Spleen (tissue), 11 donors: Measurements from ENCODE around the gene IL3RA. TPM values are rescaled to one million over a fixed set of nuclear protein-coding genes. Genes with fewer than 3 reads are reported as not detected.
"Not testable (repeated sequence)": the region's sequence is repeated elsewhere in the genome, so short reads cannot be mapped to it uniquely, and the experiment has no call there.

ENCODE experiments used
- DNase-seq: peaks from one replicate; pipeline ENCODE4 v3.0.0-alpha.2; 2020
- H3K27ac ChIP-seq, 8 donors: fragments of 200-600 bp; sonication (generic) in 7 of 8; 1 replicate in 4 of 8; 2 replicates in 4 of 8; pipeline versions ENCODE4 v1.5.0 to v1.8.0; 2016 to 2021; ENCODE audit warnings: inconsistent platforms in 4 of 8, mild to moderate bottlenecking in 4 of 8, moderate library complexity in 1 of 8
- H3K27me3 ChIP-seq, 7 donors: fragments of 200-600 bp; sonication (generic) in 6 of 7; replicated peaks in 1 of 7; 1 replicate in 4 of 7; 2 replicates in 3 of 7; pipeline versions ENCODE4 v1.5.0 to v1.8.0; 2016 to 2021; ENCODE audit warnings: inconsistent platforms in 3 of 7, mild to moderate bottlenecking in 1 of 7
- H3K36me3 ChIP-seq, 6 donors: fragments of 200-600 bp; sonication (generic) in 5 of 6; 1 replicate in 4 of 6; 2 replicates in 2 of 6; pipeline versions ENCODE4 v1.5.0 to v1.8.0; 2016 to 2021; ENCODE audit warnings: inconsistent platforms in 2 of 6
- H3K4me1 ChIP-seq, 6 donors: fragments of 200-600 bp; sonication (generic) in 5 of 6; 1 replicate in 3 of 6; 2 replicates in 3 of 6; pipeline versions ENCODE4 v1.5.0 to v1.8.0; 2016 to 2021; ENCODE audit warnings: inconsistent platforms in 3 of 6
- H3K4me3 ChIP-seq, 8 donors: fragments of 200-600 bp; sonication (generic) in 7 of 8; 1 replicate in 4 of 8; 2 replicates in 4 of 8; pipeline versions ENCODE4 v1.5.0 to v1.8.0; 2016 to 2021; ENCODE audit warnings: inconsistent platforms in 4 of 8, mild to moderate bottlenecking in 4 of 8, moderate library complexity in 2 of 8
- H3K9me3 ChIP-seq, 8 donors: fragments of 200-600 bp; sonication (generic) in 7 of 8; 1 replicate in 4 of 8; 2 replicates in 4 of 8; pipeline versions ENCODE4 v1.5.0 to v1.8.0; 2016 to 2021; ENCODE audit warnings: inconsistent platforms in 4 of 8
- POLR2A ChIP-seq, 3 donors: fragments of 450-650 bp; IDR thresholded peaks; one replicate each; pipeline ENCODE4 v1.5.1; 2017; ENCODE audit warnings: antibody characterized with exemption in 3 of 3, mild to moderate bottlenecking in 1 of 3
- POLR2AphosphoS5 ChIP-seq, 3 donors: sonication (generic); formaldehyde crosslinking; IDR thresholded peaks; one replicate each; pipeline ENCODE4 v1.5.1; 2017; ENCODE audit warnings: antibody characterized with exemption in 3 of 3
- WGBS, 5 donors: extraction: QIAGEN DNeasy Blood & Tissue Kit in 3 of 5; methylation state at CpG; one replicate each; pipeline versions ENCODE4 v1.1.5 to v1.1.7; 2013 to 2018; 5-methylcytosine and 5-hydroxymethylcytosine counted together
- intact Hi-C: fragments of 100-400 bp; cut with DNase I; formaldehyde crosslinking; loops from one replicate; pipeline ENCODE4 v1.15.0; 2023; ENCODE audit warnings: low total_unique reads
- polyA plus RNA-seq, 3 donors: library from polyadenylated mRNA; stranded (reverse); fragments of 200-250 nt; gene quantifications; one replicate each; pipeline ENCODE4 v1.2.1, GENCODE V29; 2013
- total RNA-seq, 7 donors: library from RNA; depleted of rRNA in 3 of 7; stranded (reverse); fragments of >200 nt in 3 of 7; fragmentation: NEBNext Ultra II Directional in 4 of 7; extraction: Animal tissue kit (Norgen Biotek cat#: 25700) in 4 of 7; gene quantifications; one replicate each; pipeline versions ENCODE4 v1.1.0 to v1.2.1, GENCODE V29; 2016 to 2021
- TF ChIP-seq, protein P1 (sequence below), 11 experiments: fragments of 200-600 bp in 7 of 11; fragments of 450-650 bp in 4 of 11; sonication (generic) in 4 of 11; IDR thresholded peaks in 8 of 11; conservative IDR thresholded peaks in 3 of 11; 1 replicate in 7 of 11; 2 replicates in 4 of 11; pipeline versions ENCODE4 v1.4.0 to v1.8.0; 2016 to 2021; ENCODE audit warnings: antibody characterized with exemption in 11 of 11, inconsistent platforms in 4 of 11, mild to moderate bottlenecking in 1 of 11
- donor health status: healthy with polysubstance abuse.
- donor health status: DM: no; HTN: no; CAD: no; lungs with moderate emphysema.
- donor health status: DM: no; HTN: no; CAD: no.
- donor health status: Bipolar disorder and iron deficiency.
- donor health status: healthy.
- donor health status: DM: no; HTN: no; CAD: no.
- donor health status: DM: yes; HTN: yes; CAD: no.

The IL3RA gene
- total and polyA plus RNA-seq, 10 donors: 2.4 to 11.2 (median 7.0) TPM

DNA sequence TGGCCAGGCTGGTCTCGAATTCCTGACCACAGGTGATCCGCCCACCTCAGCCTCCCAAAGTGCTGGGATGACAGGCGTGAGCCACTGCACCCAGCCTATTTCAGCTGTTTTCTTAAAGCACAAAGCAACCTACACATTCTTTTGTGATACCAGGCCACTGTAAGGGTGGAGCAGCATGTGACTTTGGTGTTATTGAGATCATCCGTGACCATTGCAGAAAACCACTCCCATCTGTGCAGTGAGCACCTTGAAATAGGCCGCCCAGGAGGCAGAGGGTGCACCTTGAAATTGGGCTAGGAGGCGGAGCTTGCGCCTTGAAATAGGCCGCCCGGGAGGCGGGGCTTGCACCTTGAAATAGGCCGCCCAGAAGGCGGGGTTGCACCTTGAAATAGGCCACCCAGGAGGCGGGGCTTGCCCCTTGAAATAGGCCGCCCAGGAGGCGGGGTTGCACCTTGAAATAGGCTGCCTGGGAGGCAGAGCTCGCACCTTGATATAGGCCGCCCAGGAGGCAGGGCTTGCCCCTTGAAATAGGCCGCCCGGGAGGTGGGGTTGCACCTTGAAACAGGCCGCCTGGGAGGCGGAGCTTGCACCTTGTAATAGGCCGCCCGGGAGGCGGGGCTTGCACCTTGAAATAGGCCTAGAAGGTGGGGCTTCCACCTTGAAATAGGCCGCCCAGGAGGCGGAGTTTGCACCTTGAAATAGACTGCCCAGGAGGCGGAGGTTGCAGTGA lies 64.3 kb downstream of the IL3RA start:
- H3K9me3 ChIP-seq: no peaks in the 10 kb centered on the region
- peak; percentile 52 for DNase-seq
- intact Hi-C loops: no loop called here
- TF ChIP-seq, protein P1, sequence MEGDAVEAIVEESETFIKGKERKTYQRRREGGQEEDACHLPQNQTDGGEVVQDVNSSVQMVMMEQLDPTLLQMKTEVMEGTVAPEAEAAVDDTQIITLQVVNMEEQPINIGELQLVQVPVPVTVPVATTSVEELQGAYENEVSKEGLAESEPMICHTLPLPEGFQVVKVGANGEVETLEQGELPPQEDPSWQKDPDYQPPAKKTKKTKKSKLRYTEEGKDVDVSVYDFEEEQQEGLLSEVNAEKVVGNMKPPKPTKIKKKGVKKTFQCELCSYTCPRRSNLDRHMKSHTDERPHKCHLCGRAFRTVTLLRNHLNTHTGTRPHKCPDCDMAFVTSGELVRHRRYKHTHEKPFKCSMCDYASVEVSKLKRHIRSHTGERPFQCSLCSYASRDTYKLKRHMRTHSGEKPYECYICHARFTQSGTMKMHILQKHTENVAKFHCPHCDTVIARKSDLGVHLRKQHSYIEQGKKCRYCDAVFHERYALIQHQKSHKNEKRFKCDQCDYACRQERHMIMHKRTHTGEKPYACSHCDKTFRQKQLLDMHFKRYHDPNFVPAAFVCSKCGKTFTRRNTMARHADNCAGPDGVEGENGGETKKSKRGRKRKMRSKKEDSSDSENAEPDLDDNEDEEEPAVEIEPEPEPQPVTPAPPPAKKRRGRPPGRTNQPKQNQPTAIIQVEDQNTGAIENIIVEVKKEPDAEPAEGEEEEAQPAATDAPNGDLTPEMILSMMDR (IDR thresholded peaks at IDR 0.05 in 8 of 11, conservative IDR thresholded peaks at IDR 0.05 in 3 of 11): no peak
- peak in 1 of 3 donors; percentile 6 for TF ChIP-seq POLR2AphosphoS5 (IDR thresholded peaks at IDR 0.05)
- H3K27me3 ChIP-seq: no peaks in the 10 kb centered on the region
- H3K27ac ChIP-seq: no peak overlapping the region
- 85 to 90% (median 86%) methylated on average over 24 to 27 of the region's 27 CpGs for whole genome bisulfite sequencing, 5 donors
- H3K4me1 ChIP-seq: no peaks in the 10 kb centered on the region
- H3K36me3 ChIP-seq: peaks cover 0 to 98% (median 37%) of the 10 kb centered on the region in 6 donors
- H3K4me3 ChIP-seq: no peak overlapping the region

DNA sequence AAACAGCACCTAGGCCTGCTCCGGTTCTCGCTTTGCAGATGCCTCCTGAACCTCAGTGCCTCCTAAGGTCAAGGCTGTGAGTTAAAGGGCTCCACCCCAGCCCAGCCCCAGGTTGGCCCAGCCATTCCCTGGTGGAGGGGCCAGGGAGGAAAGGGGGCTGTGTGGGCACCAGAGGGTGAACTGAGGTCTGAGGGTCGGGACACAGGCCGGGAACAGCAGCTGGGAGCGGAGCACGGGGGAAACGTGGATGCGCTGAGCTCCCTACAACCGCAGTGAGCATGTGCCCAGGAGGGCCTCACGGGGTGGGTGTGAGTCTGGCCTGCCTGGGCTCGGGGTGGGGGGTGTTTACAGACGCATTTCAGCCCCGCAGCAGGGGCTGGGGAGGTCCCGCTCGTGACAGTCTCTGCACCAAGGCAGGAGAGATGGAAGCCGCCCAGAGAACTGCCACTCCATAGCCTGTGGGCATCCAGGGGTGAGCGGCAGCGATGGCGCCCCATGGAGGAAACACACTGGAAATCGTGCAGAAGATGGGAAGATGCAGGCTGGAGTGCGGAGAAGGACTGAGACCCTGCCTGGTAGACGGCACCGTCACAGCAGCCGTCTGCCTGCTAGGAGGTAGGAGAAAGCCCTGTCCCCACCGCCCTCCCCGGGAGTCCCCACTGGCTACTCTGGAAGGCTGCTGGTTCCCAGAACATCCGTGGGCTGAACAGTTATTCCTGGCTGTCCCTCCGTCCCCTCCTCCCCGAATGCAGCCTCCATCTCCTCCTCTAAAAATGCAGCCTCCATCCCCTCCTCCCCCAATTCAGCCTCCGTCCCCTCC lies 65.2 kb downstream of the IL3RA start:
- no peaks in the 10 kb centered on the region for H3K4me1 ChIP-seq
- WGBS, 5 donors: 93 to 95% (median 94%) methylated on average over 29 to 30 of the region's 30 CpGs
- TF ChIP-seq, protein P1 (IDR thresholded peaks at IDR 0.05 in 8 of 11, conservative IDR thresholded peaks at IDR 0.05 in 3 of 11): no peak
- peak in 2 of 3 donors; percentile 17 to 48 for TF ChIP-seq POLR2AphosphoS5 (IDR thresholded peaks at IDR 0.05)
- no peak for TF ChIP-seq POLR2A (IDR thresholded peaks at IDR 0.05)
- no peaks in the 10 kb centered on the region for H3K9me3 ChIP-seq
- H3K27me3 ChIP-seq: no peaks in the 10 kb centered on the region
- peaks cover 0 to 98% (median 43%) of the 10 kb centered on the region in 6 donors for H3K36me3 ChIP-seq
- peak; percentile 67 for DNase-seq
- intact Hi-C loops: no loop called here
- H3K4me3 ChIP-seq: no peak overlapping the region
- no peak overlapping the region for H3K27ac ChIP-seq

DNA sequence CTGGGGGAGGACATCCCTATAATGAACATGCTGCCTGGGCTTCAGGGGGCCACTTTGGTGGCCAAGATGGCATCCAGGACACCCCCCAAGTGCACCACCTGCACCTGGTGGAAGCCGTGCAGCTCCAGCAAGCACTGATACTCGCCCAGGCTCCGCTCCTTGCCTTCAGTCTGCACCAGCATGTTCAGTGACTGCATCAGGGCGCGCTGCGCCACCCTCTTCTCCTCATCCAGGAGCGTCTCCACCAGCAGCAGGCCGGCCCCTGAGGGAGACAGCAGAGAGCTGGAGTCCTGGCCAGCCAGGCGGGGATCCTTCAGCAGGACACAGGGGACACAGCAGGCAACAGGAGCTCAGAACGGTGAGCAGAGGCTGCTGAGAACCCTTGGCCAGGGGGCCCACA lies 66.6 kb downstream of the IL3RA start:
- 97 to 99% (median 98%) methylated on average over 10 of the region's 10 CpGs for WGBS, 5 donors
- DNase-seq: peak; percentile 66
- TF ChIP-seq POLR2AphosphoS5 (IDR thresholded peaks at IDR 0.05) (peak in 1 of 3 donors; percentile 50), POLR2A (IDR thresholded peaks at IDR 0.05) (no peak)
- TF ChIP-seq, protein P1 (IDR thresholded peaks at IDR 0.05 in 8 of 11, conservative IDR thresholded peaks at IDR 0.05 in 3 of 11): no peak
- Histone ChIP-seq H3K36me3 (peaks cover 0 to 96% (median 54%) of the 10 kb centered on the region in 6 donors), H3K27ac (no peak overlapping the region), H3K4me3 (no peak overlapping the region), H3K9me3 (no peaks in the 10 kb centered on the region), H3K27me3 (no peaks in the 10 kb centered on the region), H3K4me1 (no peaks in the 10 kb centered on the region)
- intact Hi-C loops: no loop called here

DNA sequence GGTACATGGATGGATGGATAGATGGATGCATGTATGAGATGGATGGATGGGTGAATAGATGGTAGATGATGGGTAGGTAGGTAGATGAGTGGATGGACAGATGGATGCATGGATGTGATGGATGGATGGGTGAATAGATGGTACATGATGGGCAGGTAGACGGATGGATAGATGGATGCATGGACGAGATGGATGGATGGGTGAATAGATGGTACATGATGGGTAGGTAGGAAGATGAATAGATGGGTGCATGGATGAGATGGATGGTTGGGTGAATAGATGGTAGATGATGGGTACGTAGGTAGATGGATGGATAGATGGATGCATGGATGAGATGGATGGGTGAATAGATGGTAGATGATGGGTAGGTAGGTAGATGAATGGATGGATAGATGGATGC lies 67.3 kb downstream of the IL3RA start:
- H3K27ac ChIP-seq, H3K4me1 ChIP-seq, H3K4me3 ChIP-seq, H3K27me3 ChIP-seq, H3K9me3 ChIP-seq, DNase-seq, intact Hi-C loops: not testable (repeated sequence)
- WGBS, 5 donors: 91 to 100% (median 98%) methylated on average over 3 of the region's 3 CpGs
- peaks cover 0 to 90% (median 54%) of the 10 kb centered on the region in 6 donors for H3K36me3 ChIP-seq

DNA sequence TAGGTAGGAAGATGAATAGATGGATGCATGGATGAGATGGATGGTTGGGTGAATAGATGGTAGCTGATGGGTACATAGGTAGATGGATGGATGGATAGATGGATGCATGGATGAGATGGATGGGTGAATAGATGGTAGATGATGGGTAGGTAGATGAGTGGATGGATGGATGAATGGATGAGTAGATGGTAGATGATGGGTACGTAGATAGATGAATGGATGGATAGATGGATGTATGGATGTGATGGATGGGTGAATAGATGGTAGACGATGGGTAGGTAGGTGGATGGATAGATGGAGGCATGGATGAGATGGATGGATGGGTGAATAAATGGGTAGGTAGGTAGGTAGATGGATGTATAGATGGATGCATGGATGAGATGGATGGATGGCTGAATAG lies 69.2 kb downstream of the IL3RA start:
- H3K9me3 ChIP-seq, DNase-seq, H3K27me3 ChIP-seq, H3K4me1 ChIP-seq, H3K4me3 ChIP-seq, intact Hi-C loops, H3K27ac ChIP-seq: not testable (repeated sequence)
- 90 to 99% (median 97%) methylated on average over 2 of the region's 2 CpGs for WGBS, 5 donors
- H3K36me3 ChIP-seq: peaks cover 0 to 77% (median 54%) of the 10 kb centered on the region in 6 donors
